Bronchial epithelial cell (primary cell): ENCODE data around the gene RPA1. TPM values are rescaled to one million over a fixed set of nuclear protein-coding genes. Genes with fewer than 3 reads are reported as not detected.

ENCODE experiments used
- DNase-seq: peaks from one replicate; pipeline ENCODE4 v3.0.0-alpha.2; 2010; ENCODE audit warnings: low read depth
- FAIRE-seq: peaks from 2 replicates; lab custom pipeline; 2011; peaks lifted over from hg19 to GRCh38; lab: Jason Lieb, UNC
- H3K27me3 ChIP-seq: 2 replicates; pipeline ENCODE4 v1.5.1; 2011; ENCODE audit warnings: low read length; ENCODE audit not compliant: control insufficient read depth, insufficient read depth
- H3K36me3 ChIP-seq: 2 replicates; pipeline ENCODE4 v1.5.1; 2011; ENCODE audit warnings: low read length; ENCODE audit not compliant: control insufficient read depth, insufficient read depth
- H3K4me3 ChIP-seq: 2 replicates; pipeline ENCODE4 v1.5.1; 2011; ENCODE audit warnings: mild to moderate bottlenecking, low read depth, low read length, control low read depth
- total RNA-seq: library from RNA; depleted of rRNA; stranded (reverse); fragments of >200 nt; gene quantifications from 2 replicates; pipeline ENCODE4 v1.2.1, GENCODE V29; 2014
- TF ChIP-seq, protein P1 (sequence below): IDR thresholded peaks from 2 replicates; pipeline ENCODE4 v1.5.1; 2011; ENCODE audit warnings: mild to moderate bottlenecking, moderate library complexity, low read length, control low read depth, inconsistent platforms; ENCODE audit not compliant: insufficient read depth, severe bottlenecking

RPA1 gene
- total RNA-seq, 1 donor from 2014 or later = 33.2 TPM

DNA sequence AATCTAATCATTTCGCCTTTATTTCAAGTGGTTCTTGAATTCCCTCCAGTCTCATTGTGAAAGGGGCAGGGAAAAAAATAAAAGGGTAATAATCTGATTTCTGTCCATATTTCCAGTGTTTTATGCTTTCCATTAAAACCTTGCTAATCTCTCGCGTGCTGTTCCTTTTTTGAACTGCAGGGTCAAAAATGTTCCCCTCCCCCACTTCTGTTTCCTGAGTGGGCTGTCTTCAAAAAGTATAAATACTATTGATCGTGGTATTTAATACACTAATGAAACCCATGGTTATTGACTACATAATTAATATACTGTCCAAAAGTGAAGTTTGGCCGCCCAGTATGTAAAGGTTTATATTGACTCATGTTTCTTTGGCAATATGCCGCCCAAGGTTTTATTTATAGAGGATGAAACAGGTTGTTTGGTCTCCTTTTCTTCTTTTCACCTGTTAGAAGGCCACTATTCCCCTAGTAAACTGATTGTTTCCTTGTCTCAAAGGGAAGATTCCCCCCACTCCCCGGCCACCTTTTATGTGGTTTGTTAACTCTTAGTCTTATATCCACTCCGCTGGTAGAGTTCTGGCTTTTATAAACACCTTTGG is 69.7 kb downstream of the RPA1 start:
- H3K4me3 ChIP-seq = no peak overlapping the region
- TF ChIP-seq, protein P1, sequence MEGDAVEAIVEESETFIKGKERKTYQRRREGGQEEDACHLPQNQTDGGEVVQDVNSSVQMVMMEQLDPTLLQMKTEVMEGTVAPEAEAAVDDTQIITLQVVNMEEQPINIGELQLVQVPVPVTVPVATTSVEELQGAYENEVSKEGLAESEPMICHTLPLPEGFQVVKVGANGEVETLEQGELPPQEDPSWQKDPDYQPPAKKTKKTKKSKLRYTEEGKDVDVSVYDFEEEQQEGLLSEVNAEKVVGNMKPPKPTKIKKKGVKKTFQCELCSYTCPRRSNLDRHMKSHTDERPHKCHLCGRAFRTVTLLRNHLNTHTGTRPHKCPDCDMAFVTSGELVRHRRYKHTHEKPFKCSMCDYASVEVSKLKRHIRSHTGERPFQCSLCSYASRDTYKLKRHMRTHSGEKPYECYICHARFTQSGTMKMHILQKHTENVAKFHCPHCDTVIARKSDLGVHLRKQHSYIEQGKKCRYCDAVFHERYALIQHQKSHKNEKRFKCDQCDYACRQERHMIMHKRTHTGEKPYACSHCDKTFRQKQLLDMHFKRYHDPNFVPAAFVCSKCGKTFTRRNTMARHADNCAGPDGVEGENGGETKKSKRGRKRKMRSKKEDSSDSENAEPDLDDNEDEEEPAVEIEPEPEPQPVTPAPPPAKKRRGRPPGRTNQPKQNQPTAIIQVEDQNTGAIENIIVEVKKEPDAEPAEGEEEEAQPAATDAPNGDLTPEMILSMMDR = no peak
- peaks cover 15% of the 10 kb centered on the region for H3K36me3 ChIP-seq
- FAIRE-seq (no peak), DNase-seq (no peak)
- H3K27me3 ChIP-seq = peaks cover under 1% of the 10 kb centered on the region

DNA sequence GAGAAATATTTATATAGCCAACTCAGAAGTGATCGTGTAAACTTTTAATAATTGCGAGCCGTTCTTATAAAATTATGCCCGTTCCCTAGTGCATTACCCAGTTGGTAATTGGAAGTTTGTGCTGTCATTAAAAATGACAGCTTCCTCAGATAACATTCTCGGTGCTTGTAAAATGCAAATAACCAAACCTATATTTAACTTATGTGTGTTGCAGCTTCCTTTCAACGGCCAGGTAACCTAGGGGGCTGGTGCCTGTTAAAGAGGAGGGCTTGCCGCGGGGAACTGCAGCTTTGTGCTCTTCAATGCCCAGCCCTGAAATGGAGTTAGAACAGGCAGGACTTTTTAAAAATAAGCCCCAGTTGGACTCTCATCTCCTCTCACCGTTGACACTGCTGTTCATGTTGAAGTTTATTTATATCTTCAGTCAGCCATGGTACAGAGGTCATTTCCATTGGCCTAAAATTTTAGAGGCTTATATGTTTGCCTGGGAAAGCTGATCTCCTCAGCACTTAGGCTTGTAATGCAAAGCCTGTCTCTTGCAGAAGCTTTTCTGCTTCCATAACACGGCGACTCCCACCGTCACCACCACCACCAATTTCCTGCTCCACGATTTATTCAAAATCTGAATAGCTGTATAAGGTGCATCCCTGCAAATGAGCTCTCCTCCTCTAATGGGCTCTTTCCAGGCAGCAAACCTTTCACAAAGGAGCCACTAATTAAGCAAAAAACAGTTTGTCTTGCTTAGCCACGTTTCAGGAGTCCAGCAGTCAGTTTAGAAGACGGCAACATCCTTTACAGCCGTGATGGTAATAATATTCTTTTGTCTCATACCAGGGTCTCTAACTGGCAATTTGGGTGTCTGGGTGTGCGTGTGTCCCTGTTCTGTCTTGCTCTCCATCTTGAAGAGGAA is 74.7 kb downstream of the RPA1 start:
- TF ChIP-seq, protein P1 = no peak
- no peak overlapping the region for H3K4me3 ChIP-seq
- H3K36me3 ChIP-seq = no peaks in the 10 kb centered on the region
- H3K27me3 ChIP-seq = peaks cover 12% of the 10 kb centered on the region
- FAIRE-seq (no peak), DNase-seq (no peak)

DNA sequence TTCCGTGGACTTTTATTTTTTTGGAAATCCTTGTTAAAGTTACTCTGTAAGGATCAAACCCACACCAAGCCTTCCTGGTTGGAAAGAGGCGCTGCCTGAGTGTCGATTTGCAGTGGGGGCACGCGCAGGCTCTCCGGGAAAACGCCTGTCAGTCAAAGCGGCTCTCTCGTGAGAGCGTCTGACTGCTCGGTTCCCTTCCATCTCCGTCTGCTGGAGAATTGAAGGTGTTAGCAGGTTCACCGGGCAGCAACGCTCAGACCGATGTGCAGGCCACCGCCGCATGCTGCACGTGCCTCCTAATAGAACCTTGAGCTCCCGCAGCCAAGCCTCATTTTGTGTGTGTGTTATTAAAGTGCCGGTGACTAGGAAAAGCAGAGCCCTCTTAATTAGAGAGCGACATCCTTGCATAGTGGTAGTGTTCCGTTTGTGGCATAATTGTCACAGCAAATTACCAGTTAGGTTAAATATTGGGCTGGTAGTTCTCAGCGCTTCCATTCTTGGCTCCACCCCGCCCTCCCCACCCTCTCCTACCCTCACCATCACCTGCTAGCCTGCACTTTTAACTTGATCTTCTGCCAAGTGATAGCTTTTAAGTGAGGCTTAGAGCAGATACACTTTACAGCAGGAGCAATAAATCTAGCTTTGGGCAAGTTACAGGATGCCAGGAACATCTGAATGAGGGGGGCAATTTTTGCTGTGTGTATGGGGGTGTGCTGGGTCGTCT is 75.5 kb downstream of the RPA1 start:
- no peak for FAIRE-seq
- DNase-seq = no peak
- TF ChIP-seq, protein P1 = no peak
- Histone ChIP-seq H3K27me3 (peaks cover 12% of the 10 kb centered on the region), H3K4me3 (no peak overlapping the region), H3K36me3 (no peaks in the 10 kb centered on the region)

DNA sequence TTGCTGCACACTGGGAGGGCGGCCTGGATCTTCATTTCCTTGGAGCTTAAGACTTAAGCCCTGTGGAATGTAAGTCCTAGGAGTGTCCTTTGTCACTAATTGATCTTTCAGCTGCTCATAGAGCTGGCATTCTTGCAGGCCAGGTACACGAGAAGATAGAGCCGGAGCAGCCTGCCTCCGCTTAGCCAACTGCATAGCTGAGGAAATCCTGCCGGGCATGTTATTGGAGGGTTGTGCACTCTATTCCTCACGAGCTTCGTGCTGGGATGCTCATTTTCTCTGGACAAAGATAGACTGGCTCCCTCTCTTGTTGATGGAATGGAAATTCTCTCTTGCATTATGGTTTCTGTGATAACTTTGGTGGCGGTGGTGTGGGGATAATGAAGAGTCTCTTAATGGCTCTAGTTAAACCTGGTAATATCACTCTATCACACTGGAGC is 76.9 kb downstream of the RPA1 start:
- DNase-seq (no peak), FAIRE-seq (no peak)
- Histone ChIP-seq H3K27me3 (peaks cover 12% of the 10 kb centered on the region), H3K36me3 (no peaks in the 10 kb centered on the region), H3K4me3 (no peak overlapping the region)
- TF ChIP-seq, protein P1 = no peak

DNA sequence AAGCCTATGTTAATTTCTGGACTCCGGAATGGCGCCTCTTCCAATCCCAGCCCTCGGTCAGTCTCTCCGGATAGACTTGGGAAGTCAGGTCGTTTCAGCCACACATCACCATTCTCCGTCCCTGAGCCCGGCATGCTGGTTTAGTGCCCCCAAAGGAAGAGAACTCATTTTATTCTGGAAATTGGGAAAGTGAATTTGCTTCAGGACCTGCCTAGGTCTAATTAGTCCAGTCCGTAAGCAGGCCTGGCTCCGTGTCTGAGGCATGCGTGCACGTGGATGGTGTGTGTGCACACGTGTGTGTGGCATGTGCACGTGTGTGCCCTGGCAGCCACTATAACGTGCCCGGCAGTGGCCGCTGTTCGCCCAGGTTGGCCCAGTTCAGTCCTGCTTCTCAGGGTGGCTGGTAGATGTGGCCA is 77.4 kb downstream of the RPA1 start:
- Histone ChIP-seq H3K4me3 (no peak overlapping the region), H3K27me3 (peaks cover 12% of the 10 kb centered on the region), H3K36me3 (no peaks in the 10 kb centered on the region)
- TF ChIP-seq, protein P1 = no peak
- FAIRE-seq (peak; percentile 43), DNase-seq (no peak)
